ENCODE results near the gene SBK2.

GRCh38 chr19:55584871-55585270 lies 47.9 kb upstream of the SBK2 start:
- TF ChIP-seq CTCF (IDR thresholded peaks at IDR 0.05) (no peak), POLR2A (IDR thresholded peaks at IDR 0.05) (no peak)

Data from esophagus squamous epithelium (tissue), 4 donors.